Heart left ventricle (tissue), 16 donors: ENCODE measurements around the gene APRT. TPM values are rescaled to one million over a fixed set of nuclear protein-coding genes. Genes with fewer than 3 reads are reported as not detected.

Experiments used
- ATAC-seq, 4 donors: fragments of 200-7000 bp; cut with Tn5 transposase; one replicate each; pipeline ENCODE4 v1.9.1; 2020 to 2022; ENCODE audit warnings: moderate library complexity in 4 of 4, mild to moderate bottlenecking in 3 of 4, moderate number of reproducible peaks in 1 of 4
- DNase-seq, 5 donors: peaks; one replicate each; pipeline ENCODE4 v3.0.0-alpha.2; 2020
- H3K27ac ChIP-seq, 12 donors: fragments of 200-600 bp; sonication (generic) in 4 of 12; one replicate each; pipeline versions ENCODE4 v1.5.0 to v1.8.0; 2016 to 2022; ENCODE audit warnings: mild to moderate bottlenecking in 2 of 12
- H3K27me3 ChIP-seq, 9 donors: fragments of 200-600 bp; sonication (generic) in 2 of 9; one replicate each; pipeline versions ENCODE4 v1.5.1 to v1.8.0; 2016 to 2022; ENCODE audit warnings: mild to moderate bottlenecking in 3 of 9
- H3K36me3 ChIP-seq, 9 donors: fragments of 200-600 bp; sonication (generic) in 2 of 9; one replicate each; pipeline versions ENCODE4 v1.5.0 to v1.8.0; 2018 to 2022; ENCODE audit warnings: mild to moderate bottlenecking in 2 of 9
- H3K4me1 ChIP-seq, 12 donors: fragments of 200-600 bp; sonication (generic) in 4 of 12; one replicate each; pipeline versions ENCODE4 v1.5.0 to v1.8.0; 2016 to 2022; ENCODE audit warnings: mild to moderate bottlenecking in 3 of 12
- H3K4me3 ChIP-seq, 12 donors: fragments of 200-600 bp; sonication (generic) in 4 of 12; one replicate each; pipeline versions ENCODE4 v1.5.0 to v1.8.0; 2017 to 2022; ENCODE audit warnings: mild to moderate bottlenecking in 9 of 12, moderate library complexity in 4 of 12
- H3K9me3 ChIP-seq, 12 donors: fragments of 200-600 bp; sonication (generic) in 4 of 12; one replicate each; pipeline versions ENCODE4 v1.5.0 to v1.8.0; 2016 to 2022; ENCODE audit warnings: mild to moderate bottlenecking in 1 of 12
- POLR2A ChIP-seq, 2 donors: fragments of 450-650 bp; IDR thresholded peaks; one replicate each; pipeline ENCODE4 v1.6.1; 2017; ENCODE audit warnings: antibody characterized with exemption in 2 of 2, mild to moderate bottlenecking in 2 of 2, moderate library complexity in 2 of 2
- WGBS, 4 donors: extraction: QIAGEN DNeasy Blood & Tissue Kit in 2 of 4; methylation state at CpG; one replicate each; pipeline versions ENCODE4 v1.1.5 to v1.1.7; 2013 to 2018; 5-methylcytosine and 5-hydroxymethylcytosine counted together
- intact Hi-C, 10 donors: fragments of 100-400 bp; cut with DNase I; formaldehyde crosslinking; loops; one replicate each; pipeline versions ENCODE4 v1.11.1 to v1.14.2; 2022
- polyA plus RNA-seq, 2 donors: library from polyadenylated mRNA; stranded (reverse); fragments of 200-250 nt; gene quantifications; one replicate each; pipeline ENCODE4 v1.2.3, GENCODE V29; 2013
- total RNA-seq, 9 donors: library from RNA; depleted of rRNA in 2 of 9; stranded (reverse); fragments of >200 nt in 2 of 9; fragmentation: NEBNext Ultra II Directional in 3 of 9; extraction: Animal tissue kit (Norgen Biotek cat#: 25700) in 3 of 9; gene quantifications; one replicate each; pipeline versions ENCODE4 v1.1.0 to v1.2.4, GENCODE V29; 2016 to 2023
- TF ChIP-seq, protein P1 (sequence below), 12 donors: fragments of 200-600 bp; sonication (generic) in 4 of 12; IDR thresholded peaks; one replicate each; pipeline versions ENCODE4 v1.5.0 to v1.8.0; 2018 to 2022; ENCODE audit warnings: antibody characterized with exemption in 12 of 12, mild to moderate bottlenecking in 5 of 12
- donor health status: ischemic (EF 13 %, LVEDD 7.1; RV severe dilation, severe dysfunction).
- donor health status: healthy with polysubstance abuse.
- donor health status: DM: no; HTN: yes; CAD: no.
- donor health status: DM: no; HTN: no; CAD: no.
- donor health status: ischemic (EF 25% LVEDD 6.9; RV normal size, moderate dysfunction).
- donor health status: ischemic (EF 25% LVEDD 5.7; RV mildly dilated, moderate dysfunction).
- donor health status: healthy.
- donor health status: DM: yes; HTN: yes; CAD: no.
- donor health status: ischemic (EF 35%, LVEDD 5.7; RV mildly dilated, moderate dysfunction).
- donor health status: nonischemic (EF 11% LVEDD 7.7; RV severe dilation, severe dysfunction).
- donor health status: DM: yes; HTN: yes; CAD: no.
- donor health status: PGD.
- donor health status: ischemic (EF 29% LVEDD 5.4; RV normal size, mild dysfunction).
- donor health status: nonischemic (EF 23%, LVEDD 6.1; RV moderate dilation, normal function).

Gene APRT
- total and polyA plus RNA-seq, 11 donors: 26.6 to 129 (median 45.9) TPM

DNA sequence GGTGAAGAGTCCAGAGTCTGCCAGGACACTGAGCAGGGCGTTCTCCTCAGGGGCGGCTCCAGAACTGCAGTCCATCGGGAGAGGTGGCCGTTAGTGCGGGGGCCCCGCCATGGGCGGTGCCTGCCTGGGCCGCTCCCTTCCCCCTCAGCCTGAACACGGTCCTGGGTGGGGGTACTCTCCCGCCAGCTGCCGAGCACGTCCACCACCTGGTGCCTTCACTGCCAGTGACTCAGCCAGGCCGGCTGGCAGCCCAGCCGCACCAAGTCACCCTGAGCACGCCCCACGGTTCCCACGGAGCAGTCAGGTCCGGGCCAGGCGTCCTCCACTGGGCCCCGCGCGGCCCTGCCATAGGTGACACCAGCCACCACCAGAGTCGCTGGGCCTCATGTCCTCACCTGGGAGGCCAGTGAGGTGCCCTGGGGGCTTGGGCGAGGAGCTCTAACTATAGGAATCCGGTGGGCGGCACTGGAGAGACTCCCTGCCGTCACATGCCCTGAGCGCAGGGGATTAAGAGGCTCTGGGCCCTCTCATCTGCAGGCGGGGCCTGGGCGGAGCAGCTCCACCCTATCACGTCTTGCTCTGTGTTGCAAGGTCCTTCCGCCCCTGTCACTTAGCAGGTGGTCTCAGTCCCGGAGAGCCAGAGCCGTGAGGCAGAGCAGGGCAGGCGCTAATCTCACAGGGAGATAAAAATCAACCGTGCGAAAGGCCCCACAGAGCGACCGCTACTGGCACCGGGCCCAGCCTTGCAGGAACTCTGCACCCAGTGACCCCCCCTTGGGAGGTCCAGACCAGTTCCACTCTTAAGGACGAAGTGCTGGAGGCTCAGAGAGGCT, 41.1 kb downstream of the APRT start:
- H3K27me3 ChIP-seq: no peaks in the 10 kb centered on the region
- no peaks in the 10 kb centered on the region for H3K36me3 ChIP-seq
- ATAC-seq (peak in 3 of 4 donors; percentile 17 to 44 (median 33)), DNase-seq (peak; percentile 70 to 78 (median 76))
- no peaks in the 10 kb centered on the region for H3K9me3 ChIP-seq
- intact Hi-C loops: no loop called here
- peaks cover 3 to 81% (median 69%) of the 10 kb centered on the region in 12 donors for H3K4me1 ChIP-seq
- peak overlapping the region in 5 of 12 donors; percentile 9 to 24 (median 18) for H3K4me3 ChIP-seq
- TF ChIP-seq, protein P1, sequence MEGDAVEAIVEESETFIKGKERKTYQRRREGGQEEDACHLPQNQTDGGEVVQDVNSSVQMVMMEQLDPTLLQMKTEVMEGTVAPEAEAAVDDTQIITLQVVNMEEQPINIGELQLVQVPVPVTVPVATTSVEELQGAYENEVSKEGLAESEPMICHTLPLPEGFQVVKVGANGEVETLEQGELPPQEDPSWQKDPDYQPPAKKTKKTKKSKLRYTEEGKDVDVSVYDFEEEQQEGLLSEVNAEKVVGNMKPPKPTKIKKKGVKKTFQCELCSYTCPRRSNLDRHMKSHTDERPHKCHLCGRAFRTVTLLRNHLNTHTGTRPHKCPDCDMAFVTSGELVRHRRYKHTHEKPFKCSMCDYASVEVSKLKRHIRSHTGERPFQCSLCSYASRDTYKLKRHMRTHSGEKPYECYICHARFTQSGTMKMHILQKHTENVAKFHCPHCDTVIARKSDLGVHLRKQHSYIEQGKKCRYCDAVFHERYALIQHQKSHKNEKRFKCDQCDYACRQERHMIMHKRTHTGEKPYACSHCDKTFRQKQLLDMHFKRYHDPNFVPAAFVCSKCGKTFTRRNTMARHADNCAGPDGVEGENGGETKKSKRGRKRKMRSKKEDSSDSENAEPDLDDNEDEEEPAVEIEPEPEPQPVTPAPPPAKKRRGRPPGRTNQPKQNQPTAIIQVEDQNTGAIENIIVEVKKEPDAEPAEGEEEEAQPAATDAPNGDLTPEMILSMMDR (IDR thresholded peaks at IDR 0.05): no peak
- TF ChIP-seq POLR2A (IDR thresholded peaks at IDR 0.05): no peak
- WGBS, 4 donors: 39 to 65% (median 51%) methylated on average over 20 to 41 of the region's 41 CpGs
- peak overlapping the region in 10 of 12 donors; percentile 9 to 89 (median 38) for H3K27ac ChIP-seq

DNA sequence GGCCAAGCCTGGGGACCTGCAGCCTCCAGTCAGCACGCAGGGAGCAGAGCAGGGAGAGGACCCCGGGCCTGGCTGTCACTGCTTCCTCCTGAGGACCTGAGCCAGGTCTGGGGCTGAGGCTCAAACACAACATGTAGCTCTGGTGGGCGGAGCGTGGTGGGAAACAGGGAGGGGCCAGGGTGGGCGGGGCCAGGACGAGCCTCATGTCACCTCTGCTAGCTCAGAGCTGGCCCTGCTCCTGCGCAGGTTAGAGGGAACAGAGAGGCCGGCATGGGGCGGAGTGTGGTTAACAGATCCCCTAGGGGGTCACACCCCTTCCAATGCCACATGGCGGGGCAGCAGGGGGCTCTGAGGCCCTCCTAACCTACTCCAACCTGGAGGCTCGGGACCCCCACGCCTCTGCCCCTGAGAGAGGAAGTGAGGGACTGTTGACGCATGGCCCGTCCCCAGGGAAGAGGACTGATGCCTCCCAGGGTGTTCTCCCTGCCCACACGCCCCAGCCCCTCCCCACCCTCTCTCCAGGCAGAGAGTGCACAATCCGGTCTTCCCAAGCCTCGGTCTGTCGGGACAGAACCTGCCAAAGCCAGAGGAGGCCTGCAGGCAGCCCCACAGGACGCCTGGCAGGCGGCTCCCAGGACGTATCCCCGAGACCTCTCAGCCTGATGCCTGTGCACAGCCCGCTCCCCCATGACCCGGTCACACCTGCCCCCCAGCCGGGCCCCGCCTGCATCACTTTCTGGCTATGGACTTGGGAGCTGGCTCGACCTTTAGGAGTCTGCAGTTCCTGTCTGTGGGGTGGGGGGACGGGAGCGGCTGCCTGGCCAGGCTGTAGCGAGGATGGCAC, 41.9 kb downstream of the APRT start:
- H3K27me3 ChIP-seq: no peaks in the 10 kb centered on the region
- no peak for ATAC-seq

DNA sequence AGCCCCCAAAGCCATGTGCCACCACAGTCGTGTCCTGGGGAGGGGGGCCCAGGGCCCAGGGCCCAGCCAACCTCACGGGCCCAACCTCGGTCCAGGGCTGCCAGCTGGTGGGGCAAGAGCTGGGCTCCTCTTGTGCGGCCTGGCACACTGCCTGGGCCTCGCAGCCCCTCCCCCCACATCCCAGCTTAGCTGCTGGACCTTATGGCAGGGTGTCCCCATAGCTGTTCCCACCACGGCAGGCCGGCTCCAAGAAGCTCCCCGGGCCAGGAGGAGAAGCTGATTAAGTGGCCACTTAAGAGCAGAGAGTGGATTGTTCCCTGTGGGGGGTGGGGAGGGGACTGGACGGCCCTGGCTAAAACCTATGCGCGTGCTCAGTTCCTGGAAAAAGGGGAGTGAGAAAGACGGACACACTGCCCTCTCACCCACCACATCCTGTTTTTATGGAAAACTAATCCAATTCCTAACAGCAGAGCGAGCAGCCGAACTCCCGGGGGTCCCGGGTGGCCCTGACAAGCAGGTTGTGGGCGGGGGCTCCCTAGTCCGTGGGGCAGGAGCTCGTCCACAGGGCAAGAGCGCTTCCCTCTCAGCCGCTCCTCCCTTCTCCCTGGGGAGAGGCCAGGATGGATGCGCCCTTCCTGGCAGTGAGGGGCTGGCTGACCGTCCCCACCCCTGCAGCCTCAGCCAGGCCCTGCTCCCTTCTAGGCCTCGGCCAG, 43.5 kb downstream of the APRT start:
- Histone ChIP-seq H3K27ac (peak overlapping the region in 3 of 12 donors; percentile 29 to 89 (median 32)), H3K9me3 (no peaks in the 10 kb centered on the region), H3K4me3 (peak overlapping the region in 1 of 12 donors; percentile 19), H3K36me3 (no peaks in the 10 kb centered on the region), H3K27me3 (no peaks in the 10 kb centered on the region), H3K4me1 (peaks cover 3 to 63% (median 52%) of the 10 kb centered on the region in 12 donors)
- 17 to 31% (median 24%) methylated on average over 11 to 24 of the region's 24 CpGs for WGBS, 4 donors
- ATAC-seq (peak; percentile 30 to 62 (median 38)), DNase-seq (peak in 3 of 5 donors; percentile 53 to 67 (median 57))
- intact Hi-C loops: no loop called here
- TF ChIP-seq, protein P1 (IDR thresholded peaks at IDR 0.05): no peak
- TF ChIP-seq POLR2A (IDR thresholded peaks at IDR 0.05): no peak

More for the DNA sequence above, 41.9 kb downstream of the APRT start:
- no peak for TF ChIP-seq POLR2A (IDR thresholded peaks at IDR 0.05)
- TF ChIP-seq, protein P1 (IDR thresholded peaks at IDR 0.05): no peak
- 68 to 76% (median 73%) methylated on average over 19 to 30 of the region's 30 CpGs for WGBS, 4 donors
- Histone ChIP-seq H3K4me3 (peak overlapping the region in 2 of 12 donors; percentile 9 to 15), H3K4me1 (peaks cover 3 to 79% (median 67%) of the 10 kb centered on the region in 12 donors), H3K36me3 (no peaks in the 10 kb centered on the region), H3K27ac (peak overlapping the region in 4 of 12 donors; percentile 9 to 89 (median 38)), H3K9me3 (no peaks in the 10 kb centered on the region)
- DNase-seq: no peak
- intact Hi-C loops: no loop called here
